ENCODE results near the gene TAX1BP3. TPM values are rescaled to one million over a fixed set of nuclear protein-coding genes. Genes with fewer than 3 reads are reported as not detected.

The TAX1BP3 gene
- total RNA-seq: 255 and 301 TPM in 2 replicates

GRCh38 chr17:3668279-3669084 lies at the start of gene TAX1BP3, which contains the start of gene EMC6:
TAX1BP3 (minus strand) TSS chr17:3668578; CDS start chr17:3668526, 52 bp downstream.
EMC6 (plus strand) TSS chr17:3668812; CDS start chr17:3669147, 335 bp downstream.

GRCh38 chr17:3695723-3696411 lies 27.5 kb upstream of the TAX1BP3 start, which contains the start of gene P2RX5:
P2RX5 (minus strand) TSS chr17:3696155; CDS start chr17:3696005, 150 bp downstream.

GRCh38 chr17:3636154-3636907 lies 32.0 kb downstream of the TAX1BP3 start, which contains the start of the genes CTNS and SHPK:
CTNS (plus strand) TSS chr17:3636760; CDS start chr17:3640207, 3,447 bp downstream.
SHPK (minus strand) TSS chr17:3636250; CDS start chr17:3636219, 31 bp downstream.

Other genes with a start within 250 kb of the TAX1BP3 start
- not detected in 2 replicates for gene OR1E2, start 234.7 kb downstream of the TAX1BP3 start, total RNA-seq
- gene SPATA22, start 196.8 kb downstream of the TAX1BP3 start, total RNA-seq: not detected in 2 replicates
- 0.05 and 0.30 TPM in 2 replicates for gene ASPA, start 192.6 kb downstream of the TAX1BP3 start, total RNA-seq
- gene TRPV3, start 110.8 kb downstream of the TAX1BP3 start, total RNA-seq: 0.65 and 1.2 TPM in 2 replicates
- 1.5 and 3.6 TPM in 2 replicates for gene TRPV1, start 59.2 kb downstream of the TAX1BP3 start, total RNA-seq
- gene SHPK, start 32.3 kb downstream of the TAX1BP3 start, total RNA-seq: 11.3 and 11.4 TPM in 2 replicates
- gene CTNS, start 31.8 kb downstream of the TAX1BP3 start, total RNA-seq: 14.5 and 19.0 TPM in 2 replicates
- 13.9 and 16.3 TPM in 2 replicates for gene EMC6, start 234 bp upstream of the TAX1BP3 start, total RNA-seq
- gene P2RX5, start 27.6 kb upstream of the TAX1BP3 start, total RNA-seq: 2.5 and 2.7 TPM in 2 replicates
- gene HASPIN, start 55.3 kb upstream of the TAX1BP3 start, total RNA-seq: 1.2 and 4.1 TPM in 2 replicates
- gene ITGAE, start 132.6 kb upstream of the TAX1BP3 start, total RNA-seq: 9.1 and 21.7 TPM in 2 replicates
- 24.6 and 31.0 TPM in 2 replicates for gene NCBP3, start 177.7 kb upstream of the TAX1BP3 start, total RNA-seq
- 7.7 and 12.6 TPM in 2 replicates for gene CAMKK1, start 224.5 kb upstream of the TAX1BP3 start, total RNA-seq
- 4.8 and 17.3 TPM in 2 replicates for gene P2RX1, start 247.9 kb upstream of the TAX1BP3 start, total RNA-seq

All from smooth muscle cell of the umbilical artery (primary cell).